Lower lobe of right lung (tissue), 2 donors: ENCODE measurements around the gene GABRD. TPM values are rescaled to one million over a fixed set of nuclear protein-coding genes. Genes with fewer than 3 reads are reported as not detected.

Source experiments
- ATAC-seq, 2 donors: fragments of 200-7000 bp; cut with Tn5 transposase; one replicate each; pipeline ENCODE4 v1.9.1; 2020 to 2022; ENCODE audit warnings: mild to moderate bottlenecking in 2 of 2, moderate library complexity in 2 of 2
- DNase-seq: peaks from one replicate; pipeline ENCODE4 v3.0.0-alpha.2; 2020
- H3K27ac ChIP-seq: fragments of 200-600 bp; one replicate; pipeline ENCODE4 v1.8.0; 2022
- H3K27me3 ChIP-seq: fragments of 200-600 bp; one replicate; pipeline ENCODE4 v1.8.0; 2022; ENCODE audit warnings: low read depth
- H3K36me3 ChIP-seq: fragments of 200-600 bp; one replicate; pipeline ENCODE4 v1.8.0; 2022; ENCODE audit warnings: mild to moderate bottlenecking
- H3K4me1 ChIP-seq: fragments of 200-600 bp; one replicate; pipeline ENCODE4 v1.8.0; 2022
- H3K4me3 ChIP-seq: fragments of 200-600 bp; one replicate; pipeline ENCODE4 v1.8.0; 2022; ENCODE audit warnings: mild to moderate bottlenecking
- H3K9me3 ChIP-seq: fragments of 200-600 bp; one replicate; pipeline ENCODE4 v1.8.0; 2022
- intact Hi-C: fragments of 100-400 bp; cut with DNase I; formaldehyde crosslinking; loops from one replicate; pipeline ENCODE4 v1.11.0; 2022
- total RNA-seq: library from RNA; stranded (reverse); fragmentation: NEBNext Ultra II Directional; extraction: Animal tissue kit (Norgen Biotek cat#: 25700); gene quantifications from one replicate; pipeline ENCODE4 v1.2.1, GENCODE V29; 2021
- TF ChIP-seq, protein P1 (sequence below): fragments of 200-600 bp; IDR thresholded peaks from one replicate; pipeline ENCODE4 v1.8.0; 2022; ENCODE audit warnings: antibody characterized with exemption, mild to moderate bottlenecking
- donor health status: DM: no; HTN: yes; CAD: no; lungs with severe emphysema.

The GABRD gene
- total RNA-seq, 1 donor from 2014 or later, result 2.7 TPM

DNA sequence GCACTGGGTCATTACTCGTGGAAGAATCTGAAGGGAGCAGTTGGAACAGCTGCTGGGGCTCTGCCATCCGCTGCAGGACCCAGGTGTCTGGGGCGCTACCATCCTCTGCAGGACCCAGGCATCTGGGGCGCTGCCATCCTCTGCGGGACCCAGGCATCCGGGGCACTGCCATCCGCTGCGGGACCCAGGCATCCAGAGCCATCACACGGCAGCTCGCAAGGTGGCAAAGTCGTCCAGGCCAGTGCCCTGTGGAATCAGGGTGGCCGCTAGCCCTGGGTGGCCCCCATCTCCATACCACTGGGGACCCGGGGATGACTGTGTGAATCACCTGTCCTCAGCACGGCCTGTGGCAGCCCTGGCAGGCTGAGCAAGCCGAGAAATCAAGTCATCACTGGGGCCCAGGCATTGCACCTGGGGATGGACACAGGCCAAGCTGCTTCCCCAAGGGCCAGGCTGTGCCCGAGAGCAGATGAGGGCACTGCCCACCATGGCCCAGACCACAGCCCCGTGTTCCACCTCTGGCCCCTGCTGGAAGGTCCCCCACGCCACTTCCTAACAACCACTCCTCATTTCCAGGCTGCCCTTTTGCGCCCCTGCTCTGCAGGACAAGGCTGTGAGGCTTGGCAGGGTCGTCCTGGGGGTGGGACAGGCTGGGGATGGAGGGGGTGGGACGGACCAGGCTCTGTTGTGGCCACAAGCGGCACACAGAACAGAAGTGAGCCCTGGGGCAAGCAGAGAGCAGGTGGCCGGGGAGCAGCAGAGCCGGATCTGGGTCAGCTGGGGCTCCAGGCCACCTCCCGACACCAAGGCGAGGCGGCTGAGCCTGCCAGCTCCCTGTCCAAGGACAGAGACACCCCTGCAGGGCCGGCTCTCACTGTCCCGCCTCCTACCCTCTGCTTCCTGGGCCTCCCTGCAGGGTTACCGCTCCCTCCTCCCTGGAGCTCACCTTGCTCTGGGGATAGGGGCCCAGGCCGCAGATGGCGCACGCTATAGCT lies 12.7 kb downstream of the GABRD start:
- Histone ChIP-seq H3K4me3 (no peak overlapping the region), H3K36me3 (no peaks in the 10 kb centered on the region), H3K9me3 (no peaks in the 10 kb centered on the region), H3K4me1 (no peaks in the 10 kb centered on the region), H3K27ac (no peak overlapping the region), H3K27me3 (peaks cover 4% of the 10 kb centered on the region)
- intact Hi-C loops, result no loop called here
- DNase-seq (no peak), ATAC-seq (no peak)
- TF ChIP-seq, protein P1, sequence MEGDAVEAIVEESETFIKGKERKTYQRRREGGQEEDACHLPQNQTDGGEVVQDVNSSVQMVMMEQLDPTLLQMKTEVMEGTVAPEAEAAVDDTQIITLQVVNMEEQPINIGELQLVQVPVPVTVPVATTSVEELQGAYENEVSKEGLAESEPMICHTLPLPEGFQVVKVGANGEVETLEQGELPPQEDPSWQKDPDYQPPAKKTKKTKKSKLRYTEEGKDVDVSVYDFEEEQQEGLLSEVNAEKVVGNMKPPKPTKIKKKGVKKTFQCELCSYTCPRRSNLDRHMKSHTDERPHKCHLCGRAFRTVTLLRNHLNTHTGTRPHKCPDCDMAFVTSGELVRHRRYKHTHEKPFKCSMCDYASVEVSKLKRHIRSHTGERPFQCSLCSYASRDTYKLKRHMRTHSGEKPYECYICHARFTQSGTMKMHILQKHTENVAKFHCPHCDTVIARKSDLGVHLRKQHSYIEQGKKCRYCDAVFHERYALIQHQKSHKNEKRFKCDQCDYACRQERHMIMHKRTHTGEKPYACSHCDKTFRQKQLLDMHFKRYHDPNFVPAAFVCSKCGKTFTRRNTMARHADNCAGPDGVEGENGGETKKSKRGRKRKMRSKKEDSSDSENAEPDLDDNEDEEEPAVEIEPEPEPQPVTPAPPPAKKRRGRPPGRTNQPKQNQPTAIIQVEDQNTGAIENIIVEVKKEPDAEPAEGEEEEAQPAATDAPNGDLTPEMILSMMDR, result no peak

DNA sequence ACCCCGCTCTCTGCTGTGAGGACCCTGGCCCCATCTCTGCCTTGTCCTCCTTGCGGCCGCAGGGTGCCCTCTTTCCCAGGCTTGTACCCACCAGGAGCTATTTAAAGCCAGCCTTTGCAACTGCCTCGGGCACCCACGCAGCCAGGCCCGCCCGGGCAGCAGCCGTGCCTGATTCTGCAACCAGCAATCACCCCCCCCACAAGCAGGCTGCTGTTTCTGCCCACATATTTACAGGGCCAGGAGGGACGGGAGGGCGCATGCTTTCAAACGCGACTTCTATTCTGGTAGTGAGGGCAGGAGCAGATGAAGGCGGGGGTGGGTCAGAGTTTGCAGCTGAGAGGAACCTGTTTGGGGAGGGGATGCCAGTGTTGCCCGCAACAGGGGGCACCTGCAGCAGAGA lies 13.6 kb downstream of the GABRD start:
- peaks cover 4% of the 10 kb centered on the region for H3K27me3 ChIP-seq
- TF ChIP-seq, protein P1, result no peak
- no peaks in the 10 kb centered on the region for H3K36me3 ChIP-seq
- intact Hi-C loops, result no loop called here
- DNase-seq (no peak), ATAC-seq (no peak)
- H3K4me1 ChIP-seq, result no peaks in the 10 kb centered on the region
- no peak overlapping the region for H3K4me3 ChIP-seq
- H3K27ac ChIP-seq, result no peak overlapping the region
- no peaks in the 10 kb centered on the region for H3K9me3 ChIP-seq

DNA sequence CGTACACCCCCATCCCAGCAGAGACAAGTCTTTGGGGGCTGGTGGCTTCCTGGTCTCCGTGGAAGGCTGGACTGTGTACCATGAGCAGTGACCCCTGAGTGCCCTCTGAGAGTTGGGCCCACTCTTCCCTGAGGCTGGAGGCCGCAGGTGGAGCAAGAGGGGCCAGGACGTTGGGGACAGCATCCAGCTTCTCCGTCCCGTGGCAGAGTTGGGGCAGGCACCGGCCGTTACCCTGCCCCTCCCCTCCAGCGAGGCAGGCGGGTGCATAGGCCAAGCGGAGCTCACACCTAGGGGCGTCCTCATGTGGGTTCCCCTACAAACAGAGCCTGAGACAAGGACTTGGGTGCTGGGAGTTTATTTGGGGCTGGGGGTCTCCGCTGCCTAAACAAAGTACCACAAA lies 14.0 kb downstream of the GABRD start:
- ATAC-seq (no peak), DNase-seq (no peak)
- H3K36me3 ChIP-seq, result no peaks in the 10 kb centered on the region
- peaks cover 4% of the 10 kb centered on the region for H3K27me3 ChIP-seq
- no peaks in the 10 kb centered on the region for H3K9me3 ChIP-seq
- intact Hi-C loops, result no loop called here
- H3K4me1 ChIP-seq, result no peaks in the 10 kb centered on the region
- no peak overlapping the region for H3K27ac ChIP-seq
- H3K4me3 ChIP-seq, result no peak overlapping the region
- TF ChIP-seq, protein P1, result no peak

DNA sequence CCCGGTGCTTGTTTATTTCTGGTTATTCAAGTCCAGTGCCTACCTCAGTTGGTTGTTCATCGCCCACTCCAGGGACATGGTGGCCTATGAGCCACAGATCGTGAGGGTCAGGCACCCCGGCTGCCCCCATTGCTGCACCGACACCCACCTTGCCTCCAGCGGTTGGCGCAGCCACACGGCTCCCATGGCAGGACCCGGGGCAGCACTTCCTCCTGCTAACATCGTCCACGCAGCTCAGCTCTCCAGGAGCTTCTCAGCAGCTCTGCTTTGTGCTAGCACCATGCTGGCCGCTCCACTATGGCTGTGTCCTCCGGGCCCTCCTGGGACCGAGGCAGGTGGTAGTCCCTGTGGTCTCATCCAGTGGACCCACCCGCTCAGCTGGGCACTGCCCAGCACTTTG lies 17.1 kb downstream of the GABRD start:
- ATAC-seq, result no peak
- Histone ChIP-seq H3K27me3 (peaks cover 7% of the 10 kb centered on the region), H3K27ac (no peak overlapping the region), H3K9me3 (no peaks in the 10 kb centered on the region), H3K4me3 (no peak overlapping the region), H3K36me3 (no peaks in the 10 kb centered on the region), H3K4me1 (no peaks in the 10 kb centered on the region)
- DNase-seq, result no peak
- TF ChIP-seq, protein P1, result no peak
- intact Hi-C loops, result no loop called here

DNA sequence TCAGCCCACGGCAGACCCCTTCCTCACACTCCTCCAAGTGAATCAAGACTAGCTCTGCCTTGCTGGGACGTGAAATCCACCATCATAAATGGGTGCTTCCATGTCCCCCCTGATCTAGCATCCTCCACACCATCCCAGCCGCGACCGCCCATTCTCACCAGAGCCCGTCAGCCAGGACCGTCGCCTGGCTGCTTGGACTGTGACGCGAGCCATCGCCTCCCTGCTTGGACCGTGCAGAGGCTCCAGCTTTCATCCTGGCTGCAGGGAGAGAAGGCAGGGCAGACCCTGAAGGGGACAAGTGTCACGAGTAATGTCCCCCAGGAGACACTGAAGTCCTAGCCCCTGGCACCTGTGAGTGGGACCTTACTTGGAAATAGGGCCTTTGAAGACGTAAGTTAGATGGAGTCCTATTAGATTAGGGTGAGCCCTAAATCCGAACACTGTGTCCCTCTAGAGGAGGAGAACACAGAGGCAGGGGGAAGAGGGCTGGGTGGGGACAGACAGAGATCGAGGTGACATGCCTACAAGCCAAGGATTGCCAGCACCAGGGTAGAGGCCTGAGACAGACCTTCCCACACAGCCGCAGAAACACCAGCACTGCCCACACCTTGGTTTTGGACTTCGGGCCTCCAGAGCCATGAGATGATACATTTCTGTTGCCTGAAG lies 18.3 kb downstream of the GABRD start:
- no peak for ATAC-seq

More for the DNA sequence above, 18.3 kb downstream of the GABRD start:
- H3K36me3 ChIP-seq, result no peaks in the 10 kb centered on the region
- no peaks in the 10 kb centered on the region for H3K9me3 ChIP-seq
- H3K27ac ChIP-seq, result no peak overlapping the region
- DNase-seq, result no peak
- TF ChIP-seq, protein P1, result no peak
- no peak overlapping the region for H3K4me3 ChIP-seq
- intact Hi-C loops, result no loop called here
- H3K27me3 ChIP-seq, result peaks cover 7% of the 10 kb centered on the region
- H3K4me1 ChIP-seq, result no peaks in the 10 kb centered on the region
